ENCODE data around the gene GMPPB.

Gene GMPPB

GRCh38 chr3:49671291-49672288 lies 52.2 kb downstream of the GMPPB start:
- DNase-seq (ENCODE audit: low read depth in 2 of 2) = peak; percentile 63 to 68

GRCh38 chr3:49670940-49671290 lies 52.8 kb downstream of the GMPPB start:
- DNase-seq (ENCODE audit: low read depth in 2 of 2) = no peak
